GM23338 (cell line): ENCODE data around the gene AEBP2. TPM values are rescaled to one million over a fixed set of nuclear protein-coding genes. Genes with fewer than 3 reads are reported as not detected.

ENCODE experiments used
- ATAC-seq: fragments of 200-7000 bp; cut with Tn5 transposase; 3 replicates; pipeline ENCODE4 v1.9.1; 2020
- DNase-seq: peaks from one replicate; pipeline ENCODE4 v3.0.0-alpha.2; 2015; ENCODE audit warnings: low spot score
- H2AFZ ChIP-seq: fragments of 200-600 bp; sonication (generic); 2 replicates; pipeline ENCODE4 v1.8.0; 2016; ENCODE audit warnings: antibody characterized with exemption, mild to moderate bottlenecking, moderate library complexity
- H3F3A ChIP-seq: fragments of 200-600 bp; sonication (generic); replicated peaks from 2 replicates; pipeline ENCODE4 v1.8.0; 2017; ENCODE audit warnings: antibody characterized with exemption, mixed run types, low read depth
- H3K27ac ChIP-seq: fragments of 200-600 bp; sonication (generic); 2 replicates; pipeline ENCODE4 v1.6.1; 2016; ENCODE audit warnings: low read depth
- H3K27me3 ChIP-seq: fragments of 200-600 bp; sonication (generic); 2 replicates; pipeline ENCODE4 v1.8.0; 2016; ENCODE audit warnings: mild to moderate bottlenecking, mixed run types, moderate library complexity; ENCODE audit not compliant: insufficient read depth
- H3K36me3 ChIP-seq: fragments of 200-600 bp; sonication (generic); 2 replicates; pipeline ENCODE4 v1.8.0; 2016; ENCODE audit warnings: mild to moderate bottlenecking; ENCODE audit not compliant: insufficient read depth
- H3K4me1 ChIP-seq: fragments of 200-600 bp; sonication (generic); 2 replicates; pipeline ENCODE4 v1.8.0; 2016; ENCODE audit warnings: mild to moderate bottlenecking, moderate library complexity; ENCODE audit not compliant: insufficient read depth
- H3K4me2 ChIP-seq: fragments of 200-600 bp; sonication (generic); 2 replicates; pipeline ENCODE4 v1.7.1; 2017; ENCODE audit warnings: mixed run types
- H3K4me3 ChIP-seq: fragments of 200-600 bp; sonication (generic); 2 replicates; pipeline ENCODE4 v1.6.1; 2016; ENCODE audit warnings: mixed run types
- H3K79me2 ChIP-seq: fragments of 200-600 bp; sonication (generic); replicated peaks from 2 replicates; pipeline ENCODE4 v1.8.0; 2017; ENCODE audit warnings: mild to moderate bottlenecking; ENCODE audit not compliant: insufficient read depth
- H3K9me2 ChIP-seq: fragments of 200-600 bp; sonication (generic); 2 replicates; pipeline ENCODE4 v1.8.0; 2017; ENCODE audit not compliant: insufficient read depth
- H4K20me1 ChIP-seq: fragments of 200-600 bp; sonication (generic); replicated peaks from 2 replicates; pipeline ENCODE4 v1.8.0; 2017; ENCODE audit warnings: mild to moderate bottlenecking; ENCODE audit not compliant: insufficient read depth
- H3K27ac Mint-ChIP-seq: 2 replicates; pipeline ENCODE4 v1.8.0; 2020; ENCODE audit warnings: inconsistent platforms, mild to moderate bottlenecking, moderate library complexity, mixed read lengths
- H3K27me3 Mint-ChIP-seq: 3 replicates; pipeline ENCODE4 v1.8.0; 2022; ENCODE audit warnings: low read depth, mild to moderate bottlenecking, moderate library complexity, mixed read lengths, inconsistent platforms; ENCODE audit not compliant: insufficient read depth, poor library complexity
- H3K36me3 Mint-ChIP-seq: 3 replicates; pipeline ENCODE4 v1.8.0; 2021; ENCODE audit warnings: low read depth, mild to moderate bottlenecking, inconsistent platforms, moderate library complexity, mixed read lengths
- H3K4me1 Mint-ChIP-seq: 3 replicates; pipeline ENCODE4 v1.8.0; 2020; ENCODE audit warnings: mild to moderate bottlenecking, inconsistent platforms, mixed read lengths
- H3K4me3 Mint-ChIP-seq: 3 replicates; pipeline ENCODE4 v1.8.0; 2021; ENCODE audit warnings: moderate library complexity, mild to moderate bottlenecking, inconsistent platforms, mixed read lengths
- H3K9me3 Mint-ChIP-seq: 3 replicates; pipeline ENCODE4 v1.8.0; 2020; ENCODE audit warnings: moderate library complexity, mild to moderate bottlenecking, inconsistent platforms, mixed read lengths
- CREB1 ChIP-seq: fragments of 250-450 bp; sonication (Bioruptor Pico); IDR thresholded peaks from 2 replicates; pipeline ENCODE4 v1.5.0; 2020; ENCODE audit warnings: low read depth, mild to moderate bottlenecking, moderate library complexity
- CTCF ChIP-seq, 2 experiments: fragments of 200-600 bp in 1 of 2; sonication (generic) in 1 of 2; conservative IDR thresholded peaks; 2 replicates each; pipeline versions ENCODE4 v1.5.1 to v1.6.1; 2016 to 2017; ENCODE audit warnings: antibody characterized with exemption in 2 of 2, low read depth in 2 of 2, mild to moderate bottlenecking in 2 of 2, moderate library complexity in 1 of 2
- ETS1 ChIP-seq: IDR thresholded peaks from 2 replicates; pipeline ENCODE4 v1.6.1; 2016; ENCODE audit warnings: antibody characterized with exemption
- EZH2 ChIP-seq: fragments of 200-600 bp; sonication (generic); IDR thresholded peaks from one replicate; pipeline ENCODE4 v1.8.0; 2017; ENCODE audit warnings: antibody characterized with exemption, mild to moderate bottlenecking, low read depth; ENCODE audit not compliant: unreplicated experiment
- EZH2phosphoT487 ChIP-seq: fragments of 200-600 bp; sonication (generic); IDR thresholded peaks from one replicate; pipeline ENCODE4 v1.8.1; 2018; ENCODE audit warnings: antibody characterized with exemption; ENCODE audit not compliant: unreplicated experiment
- JUNB ChIP-seq: IDR thresholded peaks from one replicate; pipeline ENCODE4 v1.6.1; 2016; ENCODE audit warnings: antibody characterized with exemption; ENCODE audit not compliant: unreplicated experiment
- NANOG ChIP-seq: IDR thresholded peaks from 2 replicates; pipeline ENCODE4 v1.6.1; 2016; ENCODE audit warnings: antibody characterized with exemption, borderline replicate concordance
- POLR2AphosphoS5 ChIP-seq: IDR thresholded peaks from 2 replicates; pipeline ENCODE4 v1.6.1; 2016; ENCODE audit warnings: antibody characterized with exemption, low read depth
- REST ChIP-seq: IDR thresholded peaks from one replicate; pipeline ENCODE4 v1.6.1; 2018; ENCODE audit warnings: antibody characterized with exemption; ENCODE audit not compliant: unreplicated experiment
- STAT1 ChIP-seq: IDR thresholded peaks from one replicate; pipeline ENCODE4 v1.6.1; 2016; ENCODE audit warnings: antibody characterized with exemption; ENCODE audit not compliant: unreplicated experiment
- ZNF114 ChIP-seq: fragments of 250-450 bp; sonication (Bioruptor Pico); IDR thresholded peaks from 2 replicates; pipeline ENCODE4 v1.5.0; 2020; ENCODE audit warnings: mild to moderate bottlenecking, moderate library complexity
- ZNF331 ChIP-seq: fragments of 250-450 bp; sonication (Bioruptor Pico); IDR thresholded peaks from 2 replicates; pipeline ENCODE4 v1.5.0; 2020; ENCODE audit warnings: low read depth, mild to moderate bottlenecking, moderate library complexity
- ZNF462 ChIP-seq: fragments of 250-450 bp; sonication (Bioruptor Pico); IDR thresholded peaks from 2 replicates; pipeline ENCODE4 v1.5.0; 2020; ENCODE audit warnings: mild to moderate bottlenecking, moderate library complexity
- polyA plus RNA-seq: library from polyadenylated mRNA; unstranded; fragments of >200 nt; fragmentation: Nextera tagmentation; extraction: Ambion mirVana; gene quantifications from 2 replicates; pipeline ENCODE4 v1.2.1, GENCODE V29; 2016
- total RNA-seq: library from RNA; depleted of rRNA; stranded (reverse); fragments of >200 nt; shearing (Covaris generic); gene quantifications from 2 replicates; pipeline ENCODE4 v1.2.3, GENCODE V29; 2014

Gene AEBP2
- total and polyA plus RNA-seq, 2 experiments from 2014 or later = 39.3 to 48.1 TPM

GRCh38 chr12:19462406-19462805 is 23.1 kb downstream of the AEBP2 start:
- Mint-ChIP-seq H3K4me3 (no peak overlapping the region), H3K27ac (no peak overlapping the region), H3K4me1 (peaks cover 26% of the 10 kb centered on the region), H3K9me3 (no peaks in the 10 kb centered on the region), H3K27me3 (peaks cover 4% of the 10 kb centered on the region), H3K36me3 (peaks cover 52% of the 10 kb centered on the region)
- Histone ChIP-seq H3K9me2 (no peaks in the 10 kb centered on the region), H3K79me2 (peaks cover 100% of the 10 kb centered on the region), H3K4me3 (no peak overlapping the region), H3K27me3 (no peaks in the 10 kb centered on the region), H3K4me1 (peaks cover 13% of the 10 kb centered on the region), H3K27ac (no peak overlapping the region), H2AFZ (no peak overlapping the region), H3F3A (0 out of 2 replicates have a peak, but pooled peaks cover 3% of the 10 kb centered on the region), H3K4me2 (no peak overlapping the region), H4K20me1 (peaks cover 65% of the 10 kb centered on the region), H3K36me3 (peaks cover 26% of the 10 kb centered on the region)
- DNase-seq (no peak), ATAC-seq (no peak)
- no peak for TF ChIP-seq CREB1
- no peak for TF ChIP-seq ZNF114 (CRISPR knock-in tag)
- TF ChIP-seq STAT1 = no peak
- TF ChIP-seq ETS1 = no peak
- TF ChIP-seq POLR2AphosphoS5 = no peak
- no peak for TF ChIP-seq ZNF462 (CRISPR knock-in tag)
- TF ChIP-seq ZNF331 (CRISPR knock-in tag) = no peak
- no peak for TF ChIP-seq NANOG
- TF ChIP-seq EZH2 = no peak
- TF ChIP-seq REST = no peak
- TF ChIP-seq CTCF (conservative IDR thresholded peaks at IDR 0.05; ENCODE audit: low read depth in 2 of 2) = no peak
- no peak for TF ChIP-seq JUNB
- no peak for TF ChIP-seq EZH2phosphoT487
